Effector CD8-positive, alpha-beta T cell (primary cell): ENCODE data around the gene KMT2D.

Experiments used
- DNase-seq: peaks from one replicate; lab custom pipeline; 2025; lab: John Stamatoyannopoulos, UW

Gene KMT2D

DNA sequence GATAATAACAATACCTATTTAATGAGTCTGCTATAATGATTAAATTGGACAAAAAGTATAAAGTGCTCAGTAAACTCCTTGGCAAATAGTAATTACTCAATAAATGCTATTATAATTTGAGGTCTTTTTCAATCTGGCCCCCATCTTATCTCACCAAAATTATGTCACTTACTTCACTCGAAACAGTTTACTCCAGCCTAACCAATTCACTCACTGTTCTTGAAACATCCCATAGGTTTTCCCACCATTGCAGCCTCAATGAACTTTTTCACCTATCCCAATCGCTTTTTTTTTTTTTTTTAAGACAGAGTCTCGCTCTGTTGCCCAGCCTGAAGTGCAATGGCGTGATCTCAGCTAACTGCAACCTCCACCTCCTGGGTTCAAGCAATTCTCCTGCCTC lies 24.6 kb downstream of the KMT2D start:
- DNase-seq: no peak

DNA sequence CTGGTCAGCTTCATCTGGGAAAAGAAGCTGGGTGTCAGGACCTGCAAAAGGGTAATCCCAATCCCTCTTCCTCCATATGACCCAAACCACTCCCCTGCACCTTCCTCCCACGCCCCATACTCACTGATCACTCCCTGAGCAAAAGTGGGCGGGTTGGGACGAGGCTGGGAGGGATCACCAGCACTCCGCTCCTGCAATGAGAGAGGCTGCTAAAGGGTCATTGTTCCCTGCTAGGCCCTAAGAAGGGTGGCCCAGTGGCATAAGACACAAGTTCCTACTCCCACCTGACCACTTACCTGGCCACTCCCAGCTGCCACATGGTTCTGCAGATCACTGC lies 26.3 kb downstream of the KMT2D start:
- DNase-seq: no peak

DNA sequence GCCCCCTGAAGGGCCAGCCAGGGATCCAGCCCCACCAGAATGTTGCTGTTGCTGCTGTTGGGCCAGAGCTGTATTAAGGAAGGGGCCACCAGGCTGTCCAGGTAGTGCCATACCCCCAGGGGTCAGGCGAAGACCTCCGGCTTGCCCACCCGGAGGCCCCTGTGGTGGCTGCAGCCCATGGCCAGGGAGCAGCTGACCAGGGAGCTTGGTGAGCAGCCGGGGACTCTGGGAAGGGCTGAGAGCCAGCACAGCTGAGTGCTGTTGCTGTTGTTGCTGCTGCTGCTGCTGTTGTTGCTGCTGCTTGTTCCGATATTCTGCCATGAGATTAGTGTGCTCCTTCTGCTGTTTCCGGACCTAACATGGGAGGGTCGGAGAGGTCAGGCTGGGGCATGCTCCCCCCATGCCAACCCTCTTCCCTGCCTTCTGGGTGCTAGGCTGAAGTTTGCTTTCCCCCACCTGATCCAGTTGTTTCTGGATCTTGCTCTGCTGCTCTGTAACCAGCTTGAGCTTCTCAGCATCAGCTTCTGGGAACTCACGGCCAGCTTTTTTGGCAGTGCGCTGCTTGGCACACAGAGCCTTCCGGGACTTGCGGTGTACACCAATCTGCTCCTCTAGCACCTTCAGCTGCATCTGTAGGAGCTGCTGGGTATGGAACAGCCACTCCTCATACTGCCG lies 26.8 kb downstream of the KMT2D start:
- DNase-seq: no peak

DNA sequence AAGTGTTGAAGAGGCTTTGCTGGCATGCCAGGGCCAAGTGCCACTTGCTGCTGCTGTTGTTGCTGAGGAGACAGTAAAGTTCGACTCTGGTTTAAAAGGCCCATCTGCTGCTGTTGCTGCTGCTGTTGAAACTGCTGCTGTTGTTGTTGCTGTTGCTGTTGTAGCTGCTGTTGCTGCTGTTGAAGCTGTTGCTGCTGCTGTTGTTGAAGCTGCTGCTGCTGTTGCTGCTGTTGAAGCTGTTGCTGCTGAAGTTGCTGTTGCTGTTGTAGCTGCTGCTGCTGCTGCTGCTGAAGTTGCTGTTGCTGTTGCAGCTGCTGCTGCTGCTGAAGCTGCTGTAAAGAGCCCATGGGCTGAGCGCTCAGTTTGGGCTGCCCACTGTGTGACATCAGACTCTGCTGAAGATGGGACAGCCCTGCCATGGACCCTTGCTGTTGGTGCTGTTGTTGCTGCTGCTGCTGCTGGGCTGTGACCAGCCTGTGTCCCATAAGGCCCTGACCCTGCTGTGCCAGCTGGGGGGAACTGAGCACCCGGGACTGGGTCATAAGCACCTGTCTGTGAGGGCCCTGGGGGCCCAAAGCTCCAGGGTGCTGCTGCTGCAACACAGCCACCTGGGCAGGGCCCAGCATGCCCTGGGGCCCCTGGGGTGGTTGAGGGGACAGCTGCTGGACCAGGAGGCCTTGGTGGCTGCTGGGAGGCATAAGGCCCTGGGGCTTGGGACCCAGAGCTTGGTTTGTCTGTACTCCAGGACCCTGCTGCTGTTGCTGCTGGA lies 27.7 kb downstream of the KMT2D start:
- DNase-seq: no peak

DNA sequence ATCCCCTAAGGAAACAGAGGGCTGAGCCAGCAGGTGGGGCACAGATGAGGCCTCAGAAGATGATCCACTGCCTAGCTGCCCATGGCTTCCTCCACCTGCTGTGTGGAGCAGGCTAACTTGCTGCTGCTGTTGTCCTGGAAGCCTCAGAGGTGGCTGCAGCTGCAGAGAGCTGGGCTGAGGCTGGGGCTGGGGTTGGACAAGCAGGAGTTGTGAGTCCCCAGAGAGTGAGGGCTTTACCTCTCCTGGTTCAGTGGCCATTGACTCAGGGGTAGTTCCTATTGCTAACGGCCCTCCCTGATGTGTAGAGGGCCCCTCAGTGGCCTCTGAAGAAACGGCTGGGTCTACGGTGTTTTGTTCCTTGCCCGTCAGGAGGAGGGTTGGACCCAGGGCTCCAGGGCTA lies 28.3 kb downstream of the KMT2D start:
- DNase-seq: no peak

DNA sequence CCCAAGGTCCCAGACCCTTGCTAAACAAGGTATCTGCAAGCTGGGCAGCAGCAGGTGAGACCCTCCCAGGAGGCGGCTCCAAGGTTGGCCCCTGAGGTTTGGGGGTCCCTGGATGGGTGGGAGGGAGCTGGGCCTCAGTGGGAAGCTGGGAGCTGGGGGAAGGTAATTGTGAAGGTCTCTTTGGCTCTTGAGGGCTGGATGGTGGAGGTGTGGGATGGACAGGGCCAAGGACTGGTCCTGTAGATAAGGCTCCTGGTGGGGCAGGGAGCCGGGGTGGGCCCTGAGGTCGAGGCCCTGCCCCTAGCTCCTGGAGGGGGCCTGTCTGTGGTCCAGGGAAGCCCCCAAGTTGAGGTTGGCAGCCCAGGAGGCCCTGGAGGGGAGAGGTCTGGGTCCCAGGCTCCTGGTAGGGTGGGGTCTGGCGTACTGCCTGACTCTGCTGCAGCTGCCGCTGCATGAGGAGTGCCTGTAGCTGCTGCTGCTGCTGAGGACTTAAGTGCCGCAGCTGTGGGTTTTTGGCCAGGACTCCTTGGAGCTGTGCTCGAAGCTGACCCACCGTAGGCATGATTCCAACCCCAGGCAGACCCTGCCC lies 28.9 kb downstream of the KMT2D start:
- no peak for DNase-seq

DNA sequence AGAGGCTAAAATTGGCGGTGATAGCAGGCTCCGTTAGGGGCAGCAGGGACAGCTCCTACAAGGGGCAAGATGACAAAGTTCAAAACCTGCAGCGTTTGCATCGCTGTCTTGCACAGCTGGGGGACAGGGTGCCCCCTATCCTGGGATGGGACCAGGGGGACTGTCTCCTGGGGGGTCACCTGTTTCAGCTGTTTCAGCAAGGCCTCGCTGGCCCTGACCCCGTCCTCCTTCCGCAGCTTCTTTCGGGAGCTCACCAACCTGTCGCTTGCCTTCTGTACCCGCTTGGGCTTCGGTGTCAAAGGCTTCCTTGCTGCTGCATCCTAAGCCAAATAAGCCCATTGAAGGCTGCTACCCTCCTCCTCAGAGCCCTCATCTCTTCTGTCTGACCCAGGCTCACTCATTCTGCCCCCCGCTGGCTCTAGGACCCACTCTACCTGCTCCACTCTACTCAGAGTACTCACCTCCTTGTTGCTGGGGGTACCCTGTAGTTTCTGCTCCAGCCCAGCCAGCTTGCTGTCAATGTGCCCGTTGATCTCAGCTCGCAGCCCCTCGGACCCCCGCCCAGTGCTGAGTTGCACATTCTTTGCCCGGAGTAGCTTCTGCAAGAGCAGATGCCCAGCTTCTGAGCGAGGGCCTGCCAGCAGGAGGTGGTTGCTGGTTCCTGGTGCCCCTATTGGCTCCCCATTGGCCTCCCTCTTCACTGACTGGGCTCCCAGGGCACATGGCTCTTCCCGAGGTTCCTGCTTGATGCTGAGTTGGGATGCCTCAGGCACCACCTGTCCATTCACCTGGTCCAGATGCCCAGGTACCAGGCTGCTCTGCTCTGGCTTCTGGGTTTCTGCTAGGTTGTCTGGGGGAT lies 29.7 kb downstream of the KMT2D start:
- no peak for DNase-seq

DNA sequence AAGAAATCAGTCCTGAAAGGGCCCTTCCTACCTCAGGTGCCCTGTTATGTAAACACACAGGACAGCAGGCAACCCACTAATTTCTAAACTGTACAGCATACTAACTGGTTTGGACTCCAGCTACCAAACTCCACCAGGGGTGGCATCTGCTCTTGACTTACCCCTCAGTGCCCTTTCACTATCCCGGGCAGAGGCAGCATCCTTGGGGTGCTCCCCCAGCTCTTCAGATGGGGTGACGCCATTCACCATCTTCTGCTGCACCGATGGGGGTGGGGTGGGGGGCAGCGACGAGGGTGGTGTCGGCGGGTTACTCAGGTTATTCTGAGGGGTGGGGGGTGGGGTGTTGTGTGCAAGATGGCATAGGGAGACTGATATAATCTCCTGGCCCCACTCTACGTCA lies 30.5 kb downstream of the KMT2D start:
- no peak for DNase-seq

DNA sequence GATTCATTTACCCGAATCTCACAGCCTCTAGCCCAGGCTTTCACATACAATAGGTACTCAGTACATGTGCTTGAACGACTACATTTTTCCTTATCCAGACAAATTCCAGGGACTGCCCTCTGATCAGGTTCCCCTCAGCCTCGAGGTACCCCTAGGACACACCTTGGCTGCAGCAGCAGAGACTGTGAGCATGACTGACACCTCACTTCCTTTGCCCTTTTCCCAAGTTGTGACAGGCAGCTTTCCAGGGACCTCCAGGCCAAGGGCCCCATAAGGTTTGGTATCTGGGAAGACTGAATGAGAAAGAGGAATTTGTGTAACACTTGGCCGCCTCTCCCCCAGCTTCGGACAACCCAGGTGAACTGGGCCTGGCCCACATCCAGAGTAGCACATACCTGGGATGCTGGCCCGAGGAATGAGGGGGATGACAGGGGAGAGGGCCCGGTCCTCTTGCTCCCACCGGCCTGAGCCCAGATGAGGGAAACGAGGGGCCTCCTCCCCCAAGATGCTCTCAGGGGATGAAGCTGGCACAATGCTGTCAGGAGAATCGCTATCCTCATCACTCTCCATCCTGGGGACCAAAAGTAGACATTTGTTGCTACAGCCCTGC lies 31.8 kb downstream of the KMT2D start:
- no peak for DNase-seq

DNA sequence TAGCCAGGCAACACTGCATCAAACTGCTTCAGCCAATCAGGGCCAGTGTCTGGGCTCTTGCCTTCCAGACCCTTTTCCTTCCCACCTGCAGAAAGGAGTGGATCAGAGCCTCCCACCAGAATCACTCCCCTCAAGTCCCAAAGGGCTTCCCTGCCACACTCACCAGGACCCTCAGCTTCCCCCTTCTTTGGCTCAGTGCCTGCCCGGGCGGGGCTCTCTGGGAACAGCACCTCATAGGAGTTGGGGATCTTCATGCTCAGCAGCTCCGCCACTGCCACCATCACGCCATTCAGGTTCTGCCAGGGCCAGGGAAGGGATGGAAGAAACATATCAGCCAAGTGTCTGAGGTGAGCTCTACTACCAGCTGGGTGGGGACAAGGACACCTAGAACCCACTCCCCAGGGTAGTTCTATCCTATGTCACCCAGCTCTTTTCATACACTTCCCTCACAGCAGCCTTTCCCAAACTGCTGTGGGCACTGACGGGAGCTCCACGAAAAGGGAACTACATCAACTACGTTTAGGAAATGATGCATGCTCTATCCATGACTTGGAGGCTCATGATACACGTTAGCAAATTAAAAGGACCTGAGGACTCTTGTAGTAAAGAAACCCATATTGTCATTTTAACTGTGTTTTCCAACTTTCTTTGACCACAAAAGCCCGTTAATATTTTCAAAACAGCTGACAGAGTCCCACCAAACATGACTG lies 32.6 kb downstream of the KMT2D start:
- no peak for DNase-seq

DNA sequence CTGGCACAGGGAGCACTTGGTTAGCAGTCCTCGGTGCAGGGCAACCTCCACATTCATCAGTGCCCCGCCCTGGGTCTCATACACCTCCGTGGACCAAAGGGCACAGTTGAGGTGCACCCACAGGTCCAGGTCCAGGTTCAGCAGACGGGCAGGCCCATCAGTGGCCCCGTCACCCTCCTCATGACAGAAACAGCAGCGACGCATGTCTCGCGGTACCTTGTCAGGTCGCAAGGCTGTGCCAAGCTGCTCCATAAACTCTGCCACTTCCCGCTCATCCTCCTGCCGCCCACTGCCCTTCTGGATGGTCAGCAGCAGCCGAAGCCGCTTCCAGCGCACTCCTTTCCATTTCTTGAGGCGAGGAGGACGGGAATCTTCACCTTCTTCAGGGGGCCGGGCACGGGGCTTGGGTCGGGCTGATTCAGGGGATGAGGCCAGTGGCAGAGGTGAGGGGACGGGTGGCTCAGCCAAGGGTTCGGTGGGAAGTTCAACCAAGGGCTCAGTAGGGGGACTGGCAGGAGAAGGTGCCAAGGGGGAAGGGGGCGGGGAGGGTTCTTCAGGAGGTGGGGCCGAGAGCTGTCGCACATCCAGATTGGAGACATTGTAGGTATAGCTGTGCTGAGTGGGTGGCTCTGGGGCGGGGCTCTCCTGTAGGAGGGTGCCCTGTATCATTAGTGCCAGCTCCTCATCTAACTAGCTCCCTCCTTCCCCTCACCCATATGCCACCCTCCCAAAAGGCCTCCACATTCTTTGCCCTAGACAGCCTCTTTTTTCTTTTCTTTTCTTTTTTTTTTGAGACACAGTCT lies 33.7 kb downstream of the KMT2D start:
- DNase-seq: no peak

DNA sequence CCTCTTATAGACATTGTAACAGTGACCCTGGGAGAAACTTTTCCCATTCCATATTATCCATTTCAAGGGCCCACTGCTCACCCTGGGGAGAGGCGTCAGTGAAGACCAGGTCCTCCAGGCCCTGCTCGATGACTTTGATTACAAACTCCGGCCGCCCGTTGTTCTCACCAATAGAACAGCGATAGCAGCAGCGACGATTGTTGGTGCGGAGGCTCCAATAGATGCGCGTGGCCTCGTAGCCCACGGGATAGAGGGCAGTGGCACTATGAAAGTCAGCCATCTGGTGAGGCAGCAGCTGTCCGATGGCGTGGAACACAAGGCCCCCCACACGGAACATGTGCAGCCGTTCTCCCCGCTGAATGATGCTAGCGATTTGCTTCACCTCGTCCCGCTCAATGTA lies 34.5 kb downstream of the KMT2D start:
- no peak for DNase-seq

DNA sequence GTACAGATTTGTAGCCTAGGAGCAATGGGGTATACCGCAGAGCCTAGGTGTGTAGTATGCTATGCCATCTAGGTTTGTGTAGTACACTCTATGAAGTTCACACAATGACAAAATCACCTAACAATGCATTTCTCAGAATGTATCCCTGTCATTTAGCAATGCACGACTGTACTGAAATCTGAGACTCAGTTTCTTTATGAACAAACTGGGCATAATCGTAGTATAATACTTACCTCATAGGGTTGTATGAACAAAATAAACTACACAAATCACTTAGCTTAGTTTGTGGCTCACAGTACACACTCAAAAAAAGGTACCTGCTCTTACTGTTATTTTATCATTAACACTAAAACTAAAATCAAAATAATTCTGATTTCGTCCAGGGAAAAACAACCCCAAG lies 35.1 kb downstream of the KMT2D start:
- DNase-seq: no peak

DNA sequence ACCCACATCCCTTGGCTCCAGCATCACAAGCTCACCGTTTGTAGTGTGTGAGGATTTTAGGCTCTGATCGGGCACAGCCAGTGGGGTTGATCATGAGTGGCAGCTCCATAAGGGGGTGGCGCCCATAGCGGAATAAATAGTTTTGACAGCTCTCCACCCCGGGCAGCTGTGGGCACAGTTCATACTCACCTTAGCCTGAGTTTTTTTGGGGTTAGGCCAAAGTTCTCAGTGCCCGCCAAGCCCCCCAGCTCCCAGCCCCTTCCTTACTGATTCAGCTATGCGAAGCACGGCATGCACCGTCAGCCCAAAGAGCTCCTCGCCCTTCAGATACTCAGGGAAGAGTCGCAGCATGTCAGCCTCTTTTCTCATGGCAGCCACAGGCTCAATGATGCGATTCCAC lies 36.1 kb downstream of the KMT2D start:
- no peak for DNase-seq

DNA sequence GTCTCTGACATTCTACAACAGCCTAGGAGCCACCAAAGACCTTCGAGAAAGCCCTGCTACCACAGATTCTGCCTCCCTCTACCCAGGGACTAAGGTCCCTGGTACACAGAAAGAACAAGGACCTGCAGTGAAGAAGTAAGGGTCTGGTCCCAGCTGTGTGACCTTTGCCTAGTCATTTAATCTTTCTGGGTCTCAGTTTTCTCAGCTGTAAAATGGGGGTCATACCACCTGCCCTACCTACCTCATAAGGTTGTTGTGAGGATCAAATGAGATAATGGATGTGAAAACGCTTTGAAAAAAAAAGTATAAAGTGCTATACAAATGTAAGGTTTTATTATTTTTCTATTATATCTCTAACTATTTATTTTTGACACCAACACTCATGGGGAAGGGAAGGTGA lies 36.8 kb downstream of the KMT2D start:
- no peak for DNase-seq

DNA sequence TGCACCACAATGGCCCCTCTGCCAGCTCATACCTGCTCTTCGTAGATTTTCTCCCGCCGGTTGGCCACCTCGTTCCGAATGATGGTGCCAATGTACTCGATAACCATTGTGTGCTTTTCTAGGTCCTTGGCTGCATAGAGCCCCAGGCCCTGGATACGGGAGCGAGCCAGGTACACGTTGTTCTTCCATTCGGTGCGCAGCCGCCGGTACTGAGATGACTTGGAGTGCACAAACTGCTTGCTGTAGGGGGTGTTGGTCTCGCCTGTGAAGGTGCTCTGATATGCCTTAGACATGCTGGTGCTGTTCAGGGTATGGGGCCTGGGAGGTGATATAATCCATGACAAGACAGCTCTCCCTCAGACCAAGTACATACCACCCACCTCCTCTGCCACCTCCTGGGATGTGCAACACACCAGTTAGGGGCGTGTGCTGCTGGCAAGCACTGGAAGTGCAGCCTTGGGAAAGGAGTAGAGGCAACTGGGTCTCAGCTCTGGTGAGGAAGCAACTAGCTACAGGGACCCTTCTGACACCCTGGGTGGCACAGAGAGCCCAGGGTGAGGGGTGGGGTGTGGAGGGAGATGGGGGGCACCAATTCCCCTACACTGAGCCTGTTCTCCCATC lies 37.9 kb downstream of the KMT2D start:
- DNase-seq: no peak

DNA sequence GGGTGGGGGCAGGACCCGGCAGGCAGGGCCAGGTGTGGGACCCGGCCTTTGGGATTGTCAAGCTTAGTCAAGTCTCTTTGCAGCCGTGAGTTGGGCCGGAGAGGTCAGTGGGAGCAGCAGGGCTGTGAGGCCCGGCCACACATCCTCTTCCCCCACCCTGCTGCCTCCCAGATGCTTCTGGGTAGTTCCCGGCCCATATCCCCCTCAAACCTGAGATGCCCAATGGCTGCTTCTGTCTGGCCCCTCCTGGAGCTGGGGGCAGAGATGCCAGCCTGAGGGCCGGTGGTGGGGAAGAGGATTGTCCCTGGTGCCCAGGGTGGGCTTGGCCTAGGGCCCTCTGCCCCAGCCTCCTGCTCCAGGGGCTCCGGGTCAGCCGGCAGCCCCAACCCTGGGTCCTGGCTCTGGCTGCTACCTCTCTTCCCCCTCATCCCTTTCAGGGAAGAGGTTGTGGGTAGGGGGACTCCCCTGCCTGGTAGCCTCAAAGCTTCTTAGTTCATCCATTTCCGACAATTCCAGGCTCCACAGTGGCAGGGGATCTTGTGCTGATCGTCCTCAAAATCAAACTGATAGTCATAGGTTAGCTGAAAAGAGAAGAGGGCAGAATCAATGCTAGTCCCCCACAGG lies 39.2 kb downstream of the KMT2D start:
- no peak for DNase-seq

DNA sequence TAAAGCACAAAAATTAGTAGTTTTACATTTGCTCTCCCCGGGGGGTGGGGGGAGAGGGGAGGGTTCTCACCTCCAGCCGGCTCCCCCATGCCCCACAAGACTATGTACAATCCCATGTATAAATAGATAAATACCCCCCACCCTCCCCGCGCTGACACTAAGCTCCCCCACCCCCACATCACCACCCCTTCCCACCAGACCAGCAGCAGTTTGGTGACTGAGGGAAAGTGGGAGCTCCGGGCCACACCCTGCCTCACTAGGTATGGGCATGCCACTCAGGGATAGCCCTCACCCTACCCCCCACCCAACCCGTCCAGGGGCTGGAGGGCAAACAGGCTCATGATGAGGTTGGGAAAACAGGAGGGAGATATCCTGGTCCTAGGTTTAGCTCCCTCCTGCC lies 40.2 kb downstream of the KMT2D start:
- no peak for DNase-seq

DNA sequence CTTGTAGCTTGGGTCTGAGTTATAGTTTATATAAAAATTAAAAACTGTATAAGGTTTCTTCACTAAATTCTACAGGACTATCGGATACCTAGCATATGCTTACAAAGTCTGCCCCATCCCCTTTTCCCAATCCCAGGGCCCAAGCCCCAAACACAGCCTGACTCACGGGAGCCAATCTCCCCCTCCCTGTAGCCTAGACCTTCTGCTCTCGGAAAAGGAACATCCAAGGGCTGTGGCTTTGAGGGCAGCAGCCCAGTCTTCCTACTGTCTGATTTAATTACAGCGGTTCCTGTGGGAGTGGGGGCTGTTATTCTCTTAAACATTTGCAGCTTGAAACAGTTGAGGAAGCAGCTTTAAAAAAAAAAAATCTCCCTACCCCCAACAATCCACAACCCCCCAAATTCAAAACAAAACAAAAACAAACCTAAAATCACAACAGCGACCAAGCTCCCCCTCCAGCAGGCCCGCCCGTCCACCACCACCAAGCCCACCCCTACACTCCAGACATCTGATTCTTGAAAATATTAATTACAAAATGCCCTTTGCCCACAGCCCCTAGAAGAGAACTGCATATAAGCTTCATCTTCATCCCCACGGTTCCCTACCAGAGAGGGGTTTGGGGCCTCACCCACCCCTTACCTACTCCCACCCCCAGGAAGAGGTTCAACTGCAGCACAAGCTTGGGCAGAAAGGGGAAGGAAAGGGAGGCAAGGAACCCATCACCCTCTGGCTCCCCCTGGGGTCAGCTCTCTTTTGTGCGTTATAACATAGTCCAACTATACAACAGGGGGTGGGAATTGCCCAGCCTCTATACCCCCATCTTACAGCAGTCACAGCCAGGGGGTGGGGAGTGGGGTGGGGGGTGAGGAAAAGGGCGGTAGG lies 40.9 kb downstream of the KMT2D start:
- no peak for DNase-seq
